Hematopoietic multipotent progenitor cell treated with erythropoietin and hydrocortisone succinate and interleukin-3 and kit ligand, for 8 days (in vitro differentiated cells): ENCODE data around the gene JMJD7.

Experiments
- DNase-seq: peaks from one replicate; pipeline ENCODE4 v3.0.0-alpha.2; 2015

JMJD7 gene

GRCh38 chr15:41868321-41868720 lies 40.4 kb downstream of the JMJD7 start:
- DNase-seq, result no peak

GRCh38 chr15:41869770-41870688 lies 42.1 kb downstream of the JMJD7 start:
- DNase-seq, result no peak

- DNase-seq, result no peak
These were observed 42.8 kb downstream of the JMJD7 start for GRCh38 chr15:41870689-41871081.

- no peak for DNase-seq
These were observed 43.4 kb downstream of the JMJD7 start for GRCh38 chr15:41871175-41871905.

GRCh38 chr15:41872166-41872747 lies 44.4 kb downstream of the JMJD7 start:
- no peak for DNase-seq

GRCh38 chr15:41873711-41874110 lies 45.8 kb downstream of the JMJD7 start:
- no peak for DNase-seq

GRCh38 chr15:41874736-41875135 lies 46.8 kb downstream of the JMJD7 start:
- no peak for DNase-seq

GRCh38 chr15:41876007-41876406 lies 48.1 kb downstream of the JMJD7 start:
- no peak for DNase-seq

GRCh38 chr15:41876689-41877088 lies 48.8 kb downstream of the JMJD7 start:
- no peak for DNase-seq

GRCh38 chr15:41877631-41878354 lies 49.9 kb downstream of the JMJD7 start:
- no peak for DNase-seq

- no peak for DNase-seq
These were observed 50.4 kb downstream of the JMJD7 start for GRCh38 chr15:41878355-41878699.

GRCh38 chr15:41879321-41879845 lies 51.5 kb downstream of the JMJD7 start:
- DNase-seq, result no peak

- no peak for DNase-seq
These were observed 52.4 kb downstream of the JMJD7 start for GRCh38 chr15:41880156-41880877.

- no peak for DNase-seq
These were observed 53.2 kb downstream of the JMJD7 start for GRCh38 chr15:41881086-41881485.

GRCh38 chr15:41881550-41881919 lies 53.6 kb downstream of the JMJD7 start:
- DNase-seq, result no peak

GRCh38 chr15:41881920-41882688 lies 54.2 kb downstream of the JMJD7 start:
- no peak for DNase-seq

- DNase-seq, result no peak
These were observed 55.0 kb downstream of the JMJD7 start for GRCh38 chr15:41882689-41883483.

- DNase-seq, result no peak
These were observed 55.6 kb downstream of the JMJD7 start for GRCh38 chr15:41883484-41883825.

GRCh38 chr15:41884458-41884857 lies 56.6 kb downstream of the JMJD7 start:
- DNase-seq, result no peak

- DNase-seq, result no peak
These were observed 57.4 kb downstream of the JMJD7 start for GRCh38 chr15:41885321-41885720.

- no peak for DNase-seq
These were observed 57.9 kb downstream of the JMJD7 start for GRCh38 chr15:41885841-41886240.
